Nucleus accumbens (tissue), 56 donors: Measurements from ENCODE around the gene SELPLG.
"Not testable (repeated sequence)": the region's sequence is repeated elsewhere in the genome, so short reads cannot be mapped to it uniquely, and the experiment has no call there.

Source experiments
- DNase-seq, 56 donors: peaks; one replicate each; lab custom pipeline; 2025; lab: John Stamatoyannopoulos, UW

SELPLG gene

GRCh38 chr12:108622421-108622820 lies 11.3 kb downstream of the SELPLG start:
- no peak for DNase-seq

GRCh38 chr12:108621161-108621560 lies 12.5 kb downstream of the SELPLG start:
- no peak for DNase-seq

- DNase-seq = no peak
Measured at GRCh38 chr12:108620236-108620879, 13.3 kb downstream of the SELPLG start.

DNA sequence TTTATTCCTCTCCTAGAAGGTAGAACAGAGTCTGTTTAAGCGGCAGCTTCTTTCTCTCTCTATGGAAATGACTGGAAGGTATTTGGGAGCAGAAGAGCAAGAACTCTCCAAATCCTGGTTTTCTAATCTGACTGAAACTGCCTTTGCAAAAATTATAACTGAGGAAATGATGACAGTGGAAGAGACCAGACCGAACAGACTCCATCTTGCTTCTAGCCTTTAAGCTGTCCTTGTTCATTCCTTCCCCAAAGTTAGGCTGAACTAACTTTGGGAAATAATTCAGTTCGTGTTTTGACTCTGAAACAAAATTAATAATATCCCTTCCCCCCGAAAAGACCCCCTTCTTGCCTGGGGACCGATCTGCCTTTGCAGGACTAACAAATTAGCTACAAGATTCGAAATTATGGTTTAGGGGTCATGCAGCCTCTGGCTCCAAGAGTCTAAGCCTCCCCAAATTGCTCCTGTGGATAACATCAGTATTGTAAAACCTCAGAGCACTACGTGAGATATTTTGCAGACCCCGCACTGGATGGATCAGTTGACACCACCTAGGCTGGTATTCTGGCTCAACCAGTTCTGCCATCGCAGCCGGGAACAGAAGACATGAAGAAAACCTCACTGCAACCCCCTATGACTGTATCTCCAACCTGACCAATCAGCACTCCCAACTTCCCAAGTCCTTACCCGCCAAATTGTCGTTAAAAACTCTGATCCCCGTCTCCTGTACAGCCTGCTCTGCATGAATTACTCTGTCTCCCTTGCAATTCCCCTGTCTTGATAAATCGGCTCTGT lies 14.1 kb downstream of the SELPLG start:
- DNase-seq = no peak

- not testable (repeated sequence) for DNase-seq
Measured at GRCh38 chr12:108618953-108619274, 14.8 kb downstream of the SELPLG start.

- peak in 53 of 56 donors; percentile 5 to 86 (median 58) for DNase-seq
Measured at GRCh38 chr12:108618079-108618952, 15.4 kb downstream of the SELPLG start.

DNA sequence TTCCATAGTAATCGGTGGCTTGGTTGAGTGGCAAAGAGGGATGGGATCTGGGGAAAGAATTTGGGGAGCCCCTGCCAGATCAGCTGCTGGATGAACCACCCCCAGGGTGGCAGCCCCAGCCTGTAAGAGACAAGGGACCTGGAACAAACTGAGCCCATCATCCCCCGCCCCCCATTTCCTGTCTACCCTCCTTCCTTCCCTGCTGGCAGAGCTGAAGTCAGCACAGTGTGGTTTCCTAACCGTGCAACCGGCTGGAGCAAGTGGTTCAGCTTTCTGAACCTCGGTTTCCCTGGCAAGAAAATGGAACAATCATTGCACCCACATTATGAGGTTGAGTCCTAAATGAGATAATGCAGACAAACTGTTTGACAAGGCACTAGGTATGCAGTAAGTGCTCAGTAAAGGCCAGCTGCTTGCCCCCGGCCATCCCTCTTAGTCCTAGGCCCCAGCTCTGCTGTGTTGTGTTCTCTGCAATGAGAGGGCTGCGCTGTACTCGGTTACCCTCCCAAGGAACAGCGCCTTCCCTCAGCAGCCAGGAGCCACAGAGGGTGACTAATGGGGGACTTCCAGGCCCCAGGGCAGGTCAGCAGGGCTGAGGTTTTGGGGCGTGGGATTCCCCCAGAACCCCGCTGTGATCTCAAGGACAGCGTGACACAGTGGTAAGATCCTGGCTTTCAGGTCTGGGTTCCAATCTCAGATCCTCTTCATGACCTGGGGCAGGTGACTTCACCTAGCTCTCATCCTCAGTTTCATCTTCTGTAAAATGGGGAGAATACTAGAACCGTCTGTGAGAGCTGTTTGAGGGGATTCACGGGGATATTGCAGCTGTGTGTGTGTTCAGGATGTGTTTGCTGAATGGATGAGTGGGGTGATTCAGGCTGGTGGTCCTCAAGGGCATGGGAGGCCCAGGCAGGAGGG lies 16.5 kb downstream of the SELPLG start:
- DNase-seq = peak in 13 of 56 donors; percentile 13 to 41 (median 25)

- no peak for DNase-seq
Measured at GRCh38 chr12:108616359-108616758, 17.3 kb downstream of the SELPLG start.

DNA sequence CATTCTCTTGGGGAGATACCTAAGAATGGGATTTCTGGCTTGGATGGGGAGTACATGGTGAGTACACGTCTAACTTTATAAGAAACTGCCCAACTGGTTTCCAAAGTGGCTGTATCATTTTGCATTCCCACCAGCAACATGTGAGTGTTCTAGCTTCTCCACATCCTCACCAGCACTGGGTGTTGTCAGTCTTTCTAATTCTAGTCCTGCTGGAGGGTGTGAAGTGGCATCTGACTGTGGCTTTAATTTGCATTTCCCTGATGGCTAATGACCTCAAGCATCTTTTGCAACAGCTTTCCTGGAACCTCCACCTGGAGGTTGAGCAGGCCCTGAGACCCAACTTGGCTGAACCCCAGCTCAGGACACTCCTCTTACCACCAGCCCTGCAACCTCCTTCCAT lies 17.8 kb downstream of the SELPLG start:
- no peak for DNase-seq

DNA sequence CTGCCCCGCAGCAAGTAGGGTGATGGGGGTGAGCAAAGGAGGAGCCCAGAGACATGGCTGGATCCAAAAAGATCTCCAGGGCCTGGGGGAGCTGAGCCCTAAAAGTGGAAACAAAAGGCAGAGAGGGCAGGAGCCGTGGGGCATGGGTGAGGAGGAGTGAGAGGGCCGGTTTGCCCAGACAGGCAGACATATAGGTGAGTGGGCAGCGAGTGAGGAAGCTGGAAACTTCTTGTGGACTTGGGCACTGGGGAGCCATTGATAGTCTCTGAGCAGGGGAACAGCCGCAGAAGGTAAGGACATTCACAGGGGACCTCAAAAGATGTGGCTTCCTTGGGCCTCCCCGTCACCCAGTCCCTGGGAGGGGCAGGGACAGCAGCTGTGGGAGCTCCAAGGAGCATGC lies 19.1 kb downstream of the SELPLG start:
- DNase-seq = no peak

DNA sequence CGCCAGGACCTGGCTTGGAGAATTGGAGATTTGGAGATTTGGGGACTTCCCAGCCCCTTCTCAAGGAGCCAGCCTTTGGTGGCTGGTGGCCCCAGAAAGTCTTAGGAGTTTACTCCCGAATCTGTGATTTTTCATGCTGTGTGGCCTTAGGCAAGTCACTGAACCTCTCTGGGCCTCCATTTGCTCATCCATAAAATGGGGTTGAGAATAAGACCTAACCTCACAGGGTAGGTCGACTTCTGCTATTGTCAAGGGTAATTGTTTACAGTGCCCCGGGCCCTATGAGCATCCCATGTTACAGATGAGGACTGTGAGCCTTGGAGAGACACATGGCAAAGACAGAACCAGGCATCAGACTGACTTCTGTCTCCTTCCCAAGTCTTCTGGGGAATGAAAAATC lies 19.7 kb downstream of the SELPLG start:
- no peak for DNase-seq

GRCh38 chr12:108613548-108613947 lies 20.1 kb downstream of the SELPLG start:
- peak in 1 of 56 donors; percentile 10 for DNase-seq

GRCh38 chr12:108612788-108613282 lies 20.9 kb downstream of the SELPLG start:
- DNase-seq = no peak

GRCh38 chr12:108611884-108612415 lies 21.7 kb downstream of the SELPLG start:
- DNase-seq = peak in 1 of 56 donors; percentile 12

DNA sequence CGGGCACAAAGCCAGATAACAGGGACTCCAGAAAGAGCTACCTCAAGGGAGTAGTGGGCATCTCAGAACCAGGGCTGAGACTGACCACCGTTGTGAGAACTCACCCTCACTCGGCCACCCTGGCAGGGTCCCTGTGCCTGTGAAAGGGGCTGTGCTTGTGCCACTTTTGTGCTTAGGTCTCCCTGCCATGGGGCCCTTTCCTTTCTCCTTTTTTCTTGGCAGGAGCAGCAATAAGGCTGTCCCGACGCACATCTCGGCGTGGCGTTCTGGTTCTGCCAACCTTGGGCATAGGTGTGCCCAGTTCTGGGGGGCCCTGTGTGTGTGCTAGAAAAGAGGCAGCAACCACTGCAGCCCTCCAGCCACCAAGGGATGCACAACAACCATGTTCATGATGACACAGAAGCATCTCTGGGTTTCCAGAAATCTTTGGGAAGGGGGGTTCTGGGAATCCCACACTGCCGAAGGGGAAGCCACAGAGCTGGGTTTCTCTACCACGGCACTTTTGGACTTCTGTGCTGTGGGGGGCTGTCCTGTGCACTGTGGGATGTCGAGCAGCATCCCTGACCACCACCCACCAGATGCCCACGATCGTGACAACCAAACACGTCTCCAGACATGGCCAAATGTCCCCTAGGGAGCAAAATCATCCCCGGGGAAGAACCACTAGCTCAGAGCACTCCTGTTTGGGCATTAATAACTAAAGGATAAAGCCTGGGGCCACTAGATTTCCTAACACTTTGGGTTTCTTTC lies 22.7 kb downstream of the SELPLG start:
- DNase-seq = no peak

DNA sequence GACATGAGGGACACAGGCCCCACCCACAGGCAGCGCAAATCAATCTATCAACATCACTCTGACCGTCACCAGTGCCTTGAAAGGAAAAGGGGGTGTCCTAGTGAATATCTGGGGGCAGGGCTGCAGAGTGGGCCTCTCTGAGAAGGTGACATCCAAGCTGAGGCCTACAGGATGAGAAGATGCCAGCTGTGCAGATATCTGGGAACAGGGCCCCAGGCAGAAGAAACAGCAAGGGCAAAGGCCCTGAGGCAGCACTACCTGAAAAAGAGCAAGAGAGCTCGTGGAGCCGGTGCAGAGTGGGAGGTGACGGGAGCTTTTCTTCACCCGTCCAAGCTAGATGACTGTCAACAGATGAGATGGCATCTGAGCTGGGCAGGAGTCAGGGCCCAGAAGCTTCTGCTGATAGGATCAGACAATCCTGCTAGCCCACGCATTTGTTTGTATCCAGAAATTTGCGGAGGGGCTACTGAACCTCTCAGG lies 23.3 kb downstream of the SELPLG start:
- no peak for DNase-seq

- DNase-seq = no peak
Measured at GRCh38 chr12:108609537-108610335, 24.0 kb downstream of the SELPLG start.

GRCh38 chr12:108608616-108609015 lies 25.1 kb downstream of the SELPLG start:
- DNase-seq = no peak
